CD4-positive, alpha-beta T cell treated with Interleukin-1 beta for 1 hour (primary cell): ENCODE data around the gene NUMA1.

Experiments
- DNase-seq, 2 donors: peaks; one replicate each; pipeline ENCODE4 v3.0.0-alpha.2; 2020 to 2022

The NUMA1 gene

DNA sequence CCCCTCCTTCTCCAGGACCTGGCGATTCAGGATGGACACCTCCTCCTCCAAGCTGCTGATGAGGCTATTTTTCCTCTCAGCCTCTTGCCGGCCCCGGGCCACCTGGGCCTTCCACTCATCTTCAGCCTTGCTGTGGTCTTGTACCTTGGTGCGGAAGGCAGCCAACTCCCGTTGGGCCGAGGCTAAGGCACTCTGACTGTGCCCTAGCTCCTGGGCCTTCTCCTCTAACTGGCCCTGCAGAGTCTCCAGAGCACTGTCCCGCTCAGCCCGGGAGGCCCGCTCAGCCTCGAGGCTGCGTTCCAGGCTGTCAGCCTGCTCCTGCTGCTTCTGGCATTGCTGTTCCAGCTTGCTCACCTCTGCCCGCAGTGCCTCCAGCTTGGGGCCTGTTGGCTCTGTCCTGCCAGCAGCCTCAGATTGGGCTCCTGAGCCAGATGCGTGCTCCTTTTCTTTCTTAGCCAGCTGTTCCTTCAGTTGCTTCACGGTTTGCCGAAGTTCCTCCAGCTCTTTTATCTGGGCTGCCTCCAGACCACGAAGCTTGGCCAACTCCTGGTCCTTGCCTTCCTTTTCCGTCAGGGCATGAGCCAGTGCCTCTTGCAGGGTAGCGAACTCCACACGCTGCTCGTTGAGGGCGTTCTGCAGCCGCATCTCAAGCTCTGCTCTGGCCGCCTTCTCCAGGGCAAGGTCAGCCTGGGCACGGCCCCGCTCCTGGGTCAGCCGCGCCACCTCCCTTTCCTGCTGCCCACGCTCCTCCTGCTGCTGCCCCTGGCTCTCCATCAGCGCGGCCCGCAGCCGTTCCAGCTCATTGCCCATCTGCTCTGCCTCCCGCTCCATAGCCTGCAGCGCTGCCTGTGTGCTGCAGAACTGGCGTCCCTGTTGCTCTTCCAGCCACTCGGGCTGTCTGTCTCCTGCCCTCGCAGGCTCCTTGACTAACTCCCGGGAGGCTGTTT lies 66.3 kb downstream of the NUMA1 start:
- DNase-seq = no peak

DNA sequence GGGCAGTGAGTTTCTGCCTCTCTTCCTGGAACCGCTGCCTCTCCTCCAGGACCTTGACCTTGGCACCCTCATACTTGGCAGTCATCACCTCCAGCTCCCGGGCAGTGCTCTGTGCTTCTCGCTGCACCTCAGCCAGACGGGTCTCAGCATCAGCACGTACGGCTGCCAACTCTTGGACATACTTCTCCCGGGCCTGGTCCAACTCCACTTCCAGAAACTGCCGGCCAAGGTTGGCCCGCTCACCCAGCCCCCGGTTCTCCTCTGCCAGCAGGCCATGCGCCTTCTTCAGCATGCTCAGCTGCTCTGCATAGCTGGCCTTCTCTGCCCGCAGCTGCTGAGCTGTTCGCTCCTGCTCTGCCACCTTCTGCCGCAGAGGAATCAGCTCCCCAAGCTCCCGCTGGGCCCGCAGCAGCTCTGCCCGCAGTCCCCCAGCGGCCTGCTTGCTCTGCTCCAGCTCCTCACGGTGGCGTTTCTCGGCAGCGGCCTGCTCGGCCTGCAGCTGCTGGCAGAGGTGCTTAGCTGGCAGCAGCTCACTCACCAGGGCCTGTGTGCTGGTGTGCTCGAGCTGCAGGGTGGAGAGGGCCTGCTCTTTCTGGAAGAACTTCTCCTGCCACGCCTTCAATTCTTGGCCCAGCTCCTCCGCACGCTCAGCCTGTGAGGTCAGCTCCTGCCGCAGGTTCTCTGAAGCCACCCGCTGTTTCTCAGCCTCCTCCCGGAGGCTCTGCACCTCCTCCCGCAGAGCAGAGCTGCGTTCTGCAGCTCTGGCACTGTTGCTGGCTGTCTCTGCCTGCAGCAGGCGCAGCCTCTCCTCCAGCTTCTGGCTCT lies 67.2 kb downstream of the NUMA1 start:
- no peak for DNase-seq

DNA sequence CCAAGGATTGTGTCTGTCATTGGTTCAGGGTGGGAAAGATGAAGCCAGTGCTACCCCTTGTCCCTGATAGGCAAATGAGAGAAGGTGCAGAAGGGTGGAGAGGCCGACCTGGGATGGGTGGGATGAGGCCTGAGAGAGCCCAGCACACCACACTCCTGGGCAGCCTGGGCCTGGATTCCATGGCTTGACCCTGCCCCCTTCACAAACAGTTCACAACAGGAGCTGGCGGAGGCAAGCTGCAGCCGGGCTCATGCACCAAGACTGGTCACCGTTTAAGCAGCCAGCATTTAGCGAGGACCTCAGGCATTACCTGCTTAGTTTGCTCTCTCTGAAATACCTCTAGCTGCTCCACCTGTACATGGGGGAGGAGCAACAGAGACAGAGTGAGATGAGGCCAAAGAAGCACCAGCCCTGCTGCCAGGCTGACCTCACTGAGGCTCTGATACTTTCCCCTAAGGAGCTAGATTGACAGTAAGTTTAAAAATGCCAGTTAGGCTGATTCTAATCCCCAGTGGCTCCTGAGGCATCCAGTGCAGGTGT lies 68.2 kb downstream of the NUMA1 start:
- DNase-seq = no peak

DNA sequence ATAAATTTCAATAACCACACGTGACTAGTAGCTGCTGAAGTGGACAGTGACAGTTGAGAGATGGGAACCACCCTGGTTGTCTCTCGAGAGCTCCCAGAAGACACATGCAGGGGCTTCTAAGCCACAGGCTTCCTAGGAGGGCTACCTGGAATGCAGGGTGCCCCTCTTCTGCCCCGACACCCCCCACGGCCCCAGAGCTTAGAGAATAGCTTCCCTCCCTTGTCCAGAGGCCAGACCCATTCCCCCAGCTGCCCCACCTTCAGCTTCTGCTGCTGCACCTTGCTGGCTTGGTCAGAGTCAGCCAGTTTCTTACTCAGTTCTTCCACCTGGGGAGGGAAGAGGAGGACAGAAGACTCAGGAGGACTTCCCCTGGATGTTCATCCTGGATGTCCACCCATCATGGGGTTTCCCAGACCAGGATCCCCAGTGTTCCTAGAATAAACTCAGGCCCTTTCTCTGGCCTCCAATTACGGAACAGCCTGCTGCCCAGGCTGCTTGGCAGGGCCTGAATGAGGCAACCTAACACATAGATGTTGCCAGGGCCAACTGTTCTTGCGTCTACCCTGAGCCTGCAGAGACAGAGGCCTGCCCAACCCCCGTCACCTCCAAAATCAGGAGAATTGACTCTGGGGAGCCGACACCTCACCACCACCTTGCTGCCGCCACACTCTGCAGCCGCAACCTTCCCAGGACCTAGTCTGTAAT lies 69.7 kb downstream of the NUMA1 start:
- no peak for DNase-seq

DNA sequence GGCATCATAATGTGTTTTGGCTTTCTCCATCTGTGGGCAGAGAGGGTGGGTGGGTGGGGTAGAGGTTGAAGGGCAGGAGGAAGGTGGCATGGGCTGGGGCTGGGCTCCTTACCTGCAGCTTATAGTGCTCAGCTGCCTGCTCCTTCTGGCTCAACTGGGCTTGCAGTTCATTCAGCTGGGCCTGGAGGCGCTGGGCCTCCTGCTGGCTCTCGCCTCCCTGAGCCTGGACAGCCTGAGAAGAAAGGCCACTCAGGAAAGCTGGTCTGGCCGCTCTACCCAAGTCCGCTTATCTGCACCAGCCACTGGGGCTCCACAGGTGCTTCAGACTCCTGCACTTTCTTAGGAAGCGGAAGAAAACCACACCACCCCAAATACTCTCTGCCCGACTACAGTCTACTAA lies 71.2 kb downstream of the NUMA1 start:
- DNase-seq = no peak

DNA sequence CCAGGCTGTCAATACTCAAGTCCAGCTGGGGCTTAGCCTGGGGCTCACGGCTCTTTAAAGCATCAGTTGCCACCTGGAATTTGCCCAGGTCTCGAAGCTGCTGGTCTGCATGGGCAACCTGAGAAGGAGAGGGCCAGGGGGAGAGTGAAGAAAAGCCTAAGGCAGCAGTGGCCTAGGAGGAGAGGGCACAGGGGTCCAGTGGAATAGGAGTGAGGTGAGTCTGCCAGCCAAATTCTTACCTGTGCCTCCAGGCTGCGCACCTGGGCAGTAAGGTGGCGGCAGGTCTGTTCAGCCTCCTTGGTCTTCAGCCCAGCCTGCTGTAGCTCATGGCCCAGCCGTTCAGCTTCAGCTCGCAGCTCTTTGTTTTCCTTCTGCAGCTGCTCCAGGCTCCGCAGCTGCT lies 71.6 kb downstream of the NUMA1 start:
- no peak for DNase-seq

DNA sequence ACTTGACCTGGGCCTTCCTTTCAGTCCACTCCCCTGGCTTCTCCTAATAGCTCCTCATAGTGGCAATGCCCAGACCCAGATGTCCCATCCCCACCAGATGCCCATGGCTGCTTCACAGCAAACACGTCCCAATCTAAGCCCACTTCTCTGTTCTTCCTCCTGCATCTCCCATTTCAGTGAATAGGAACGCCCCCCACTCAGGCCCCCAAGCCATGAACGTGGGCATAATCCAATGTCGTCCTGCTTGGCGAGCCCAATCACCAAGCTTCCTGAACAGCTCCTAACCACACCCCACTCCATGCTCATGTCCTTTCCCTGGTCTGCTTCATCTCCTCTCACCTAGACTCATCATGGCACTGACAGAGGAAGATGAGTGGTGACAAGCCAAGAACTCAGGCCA lies 72.8 kb downstream of the NUMA1 start:
- DNase-seq = no peak

DNA sequence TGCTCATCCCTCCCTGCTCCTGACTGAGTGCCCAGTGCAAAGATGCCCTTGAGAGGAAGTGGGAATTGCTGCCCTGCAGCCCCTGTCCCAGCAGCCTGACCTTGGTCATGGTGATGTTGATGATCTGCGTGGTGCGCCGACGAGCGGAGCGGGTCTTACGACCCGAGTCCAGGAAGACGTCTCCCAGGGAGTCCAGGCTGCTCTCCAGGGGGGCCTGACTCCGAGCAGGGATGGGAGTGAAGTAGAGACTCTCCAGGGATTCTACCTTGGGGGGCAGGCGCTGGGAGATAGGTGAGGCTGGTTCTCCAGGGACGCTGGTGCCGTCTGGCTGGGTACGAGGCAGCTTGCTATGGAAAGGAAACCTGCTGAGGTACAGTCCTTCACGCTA lies 73.3 kb downstream of the NUMA1 start:
- DNase-seq = no peak

DNA sequence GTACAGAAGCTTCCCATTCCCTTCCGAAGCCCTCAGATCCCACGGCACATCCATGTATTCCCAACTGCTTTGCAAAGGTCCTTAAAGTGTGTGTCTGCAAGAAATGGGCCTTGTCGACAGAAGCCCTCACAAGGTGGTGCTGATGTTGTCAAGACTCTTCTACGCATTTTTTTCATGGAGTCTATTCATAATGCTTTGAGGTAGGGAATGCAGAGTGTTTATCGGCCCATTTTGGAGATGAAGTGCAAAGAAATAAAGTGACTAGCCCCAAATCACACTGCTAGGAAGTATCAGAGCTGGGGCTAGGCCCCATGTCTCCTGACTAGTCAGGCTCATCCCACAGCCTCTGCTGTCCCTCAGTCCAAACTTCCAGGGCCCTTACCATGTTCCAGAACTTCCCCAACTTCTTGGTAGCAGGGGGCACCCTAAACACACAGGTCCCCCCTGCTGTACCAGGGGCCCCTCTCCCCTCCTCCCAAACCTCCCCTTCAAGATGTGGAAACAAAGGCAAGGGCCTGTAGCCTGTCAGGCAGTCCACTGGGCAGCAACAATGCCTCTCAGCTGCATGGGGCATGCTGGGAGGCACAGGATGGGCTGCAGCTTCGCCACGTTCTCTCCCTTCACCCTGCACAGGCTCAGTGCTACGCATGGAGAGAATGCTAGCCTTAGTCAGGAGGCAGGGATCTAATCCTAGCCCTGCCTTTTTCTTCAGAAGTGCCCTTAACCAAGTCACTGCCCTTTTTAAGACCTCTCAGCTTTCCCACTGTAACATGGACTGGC lies 73.8 kb downstream of the NUMA1 start:
- DNase-seq = no peak

DNA sequence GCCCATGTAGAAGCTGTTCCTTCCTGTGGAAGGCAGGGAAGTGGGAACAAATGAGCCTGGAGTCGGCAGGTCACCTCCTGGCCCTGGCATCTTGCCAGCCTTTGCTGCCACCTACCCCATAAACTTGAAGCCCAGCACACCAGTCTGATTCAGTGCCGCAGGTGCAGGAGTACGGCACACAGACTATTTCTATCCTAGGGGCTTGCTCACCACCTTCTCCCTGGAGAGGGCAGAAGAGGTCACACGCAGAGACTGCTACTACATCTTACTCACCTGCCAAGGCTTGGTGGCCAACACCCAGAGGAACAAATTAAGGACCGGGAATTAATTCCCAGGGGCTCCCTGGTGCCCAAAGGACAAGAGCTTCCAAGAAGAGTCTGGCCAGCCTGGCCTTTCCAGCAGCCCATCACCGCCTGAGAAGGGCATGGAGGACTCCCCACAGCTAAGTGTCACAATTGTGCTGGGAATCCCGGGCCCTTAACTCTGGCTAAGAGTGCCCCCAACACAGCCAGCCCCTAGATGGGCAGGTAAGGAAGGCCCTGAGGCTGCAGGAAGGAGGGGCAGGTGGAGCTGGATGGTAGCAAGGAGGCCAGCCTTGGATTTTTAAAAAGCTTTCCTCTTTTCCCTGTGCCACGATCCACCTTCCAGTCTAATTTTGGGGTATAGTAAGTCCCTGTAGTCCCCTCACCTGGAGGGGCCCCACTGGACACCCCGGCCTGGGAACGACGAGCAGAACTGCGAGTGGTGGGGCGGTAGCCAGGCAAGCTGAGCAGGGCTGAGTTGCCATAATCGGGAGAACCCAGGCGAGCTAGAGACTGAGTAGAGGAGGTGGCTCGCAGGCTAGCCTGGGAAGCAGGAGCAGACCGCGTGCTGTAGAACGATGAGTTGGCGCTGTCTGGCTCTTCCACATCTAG lies 74.7 kb downstream of the NUMA1 start:
- no peak for DNase-seq

DNA sequence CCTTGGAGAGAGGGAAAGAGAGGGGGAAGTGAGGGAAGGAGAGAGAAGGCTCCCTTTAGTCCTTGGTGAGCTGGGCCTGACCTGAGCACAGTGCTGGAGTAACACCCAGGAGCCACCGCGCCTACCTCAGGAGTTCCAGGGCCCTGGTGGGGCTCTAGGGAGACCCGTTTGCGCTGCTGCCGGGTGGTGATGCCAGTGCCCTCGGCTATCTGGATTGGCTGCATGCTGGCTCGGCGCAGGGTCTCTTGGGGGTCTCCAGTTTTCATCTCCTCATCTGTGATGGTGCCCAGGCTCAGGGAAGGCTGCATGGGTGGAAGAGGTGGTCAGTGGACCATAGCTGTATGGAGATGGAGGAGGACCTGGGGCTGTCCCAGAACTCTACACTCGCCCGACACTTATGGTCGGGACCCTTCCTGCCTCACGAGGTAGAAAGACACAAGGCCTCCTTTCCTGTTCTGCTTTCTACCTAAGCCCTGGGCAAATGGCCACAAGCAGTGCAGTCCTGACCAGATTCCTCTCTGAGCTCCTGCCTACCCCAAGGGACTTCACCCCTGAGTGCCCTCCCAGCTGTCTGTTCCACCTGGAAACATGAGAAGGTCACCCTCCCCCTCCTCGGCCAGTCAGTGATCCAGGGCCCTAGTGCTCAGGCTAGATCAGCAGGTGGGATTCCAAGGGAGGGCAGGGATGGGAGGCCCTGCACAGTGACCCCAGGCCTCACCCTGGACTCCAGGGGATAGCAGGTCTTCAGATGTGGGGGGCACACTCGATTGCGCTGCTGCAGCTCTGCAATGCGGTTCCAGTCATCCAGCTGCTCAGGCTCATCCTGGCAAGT lies 75.6 kb downstream of the NUMA1 start:
- DNase-seq = no peak

DNA sequence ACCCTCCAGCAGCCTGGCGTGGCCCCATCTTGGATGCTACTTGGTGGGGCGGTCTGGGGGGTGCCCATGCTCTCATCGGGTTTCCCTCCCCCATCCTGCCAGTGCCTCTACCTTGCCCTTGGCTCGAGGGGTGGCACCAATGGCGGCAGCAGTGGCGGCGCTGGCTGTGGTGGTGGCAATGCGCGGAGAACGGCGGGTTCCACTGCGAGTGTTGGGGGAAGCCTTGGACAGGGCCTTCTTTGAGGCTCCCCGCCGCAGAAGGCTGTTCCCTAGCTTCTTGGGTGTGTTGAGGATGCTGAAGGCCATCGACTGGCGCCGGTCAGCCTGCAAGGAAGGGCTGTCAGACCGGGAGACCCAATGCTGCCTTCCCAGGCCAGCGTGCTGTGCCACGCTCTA lies 76.6 kb downstream of the NUMA1 start:
- DNase-seq = no peak

DNA sequence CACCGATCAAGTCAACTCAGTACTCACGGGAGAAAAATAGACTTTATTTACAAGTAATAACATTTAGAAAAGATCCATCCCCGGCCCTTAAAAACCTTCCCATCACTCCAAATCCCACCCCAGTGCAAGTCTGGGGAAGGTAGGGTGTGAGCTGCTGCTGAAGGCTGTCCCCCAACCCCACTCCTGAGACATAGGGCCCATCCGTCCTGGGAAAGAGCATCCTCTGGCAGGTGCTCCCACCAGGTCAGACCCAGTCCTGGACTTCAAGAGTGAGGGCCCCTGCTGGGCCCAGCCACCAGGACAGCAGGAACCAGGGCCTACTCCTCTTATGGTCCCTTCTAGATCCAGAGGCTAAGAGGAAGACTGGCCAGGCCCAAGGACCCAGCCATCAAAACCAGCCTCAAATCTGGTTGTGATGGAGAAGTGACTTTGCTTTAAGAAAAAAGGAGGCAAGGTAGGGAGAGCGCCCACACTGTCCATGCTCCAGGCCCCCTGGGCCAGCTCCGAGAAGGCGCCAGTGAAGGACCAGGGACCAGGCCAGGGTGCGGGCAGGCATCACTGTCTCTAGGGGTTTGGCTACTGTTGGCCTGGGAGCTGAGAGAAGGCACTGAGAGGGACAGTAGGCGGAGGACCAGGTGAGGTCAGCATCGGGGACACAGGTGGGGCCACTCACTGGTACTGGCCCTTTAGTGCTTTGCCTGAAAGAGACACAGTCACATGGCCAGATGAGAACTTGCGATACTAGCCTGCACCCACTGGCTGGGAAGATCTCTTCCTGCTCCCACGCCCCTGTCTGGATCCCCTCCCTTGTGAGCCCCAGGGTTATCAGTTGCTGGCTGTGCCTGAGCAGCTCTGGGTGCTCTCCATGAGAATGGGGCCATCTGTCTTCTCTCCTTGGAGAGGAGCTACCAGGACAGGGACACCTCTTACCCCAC lies 77.2 kb downstream of the NUMA1 start:
- no peak for DNase-seq

DNA sequence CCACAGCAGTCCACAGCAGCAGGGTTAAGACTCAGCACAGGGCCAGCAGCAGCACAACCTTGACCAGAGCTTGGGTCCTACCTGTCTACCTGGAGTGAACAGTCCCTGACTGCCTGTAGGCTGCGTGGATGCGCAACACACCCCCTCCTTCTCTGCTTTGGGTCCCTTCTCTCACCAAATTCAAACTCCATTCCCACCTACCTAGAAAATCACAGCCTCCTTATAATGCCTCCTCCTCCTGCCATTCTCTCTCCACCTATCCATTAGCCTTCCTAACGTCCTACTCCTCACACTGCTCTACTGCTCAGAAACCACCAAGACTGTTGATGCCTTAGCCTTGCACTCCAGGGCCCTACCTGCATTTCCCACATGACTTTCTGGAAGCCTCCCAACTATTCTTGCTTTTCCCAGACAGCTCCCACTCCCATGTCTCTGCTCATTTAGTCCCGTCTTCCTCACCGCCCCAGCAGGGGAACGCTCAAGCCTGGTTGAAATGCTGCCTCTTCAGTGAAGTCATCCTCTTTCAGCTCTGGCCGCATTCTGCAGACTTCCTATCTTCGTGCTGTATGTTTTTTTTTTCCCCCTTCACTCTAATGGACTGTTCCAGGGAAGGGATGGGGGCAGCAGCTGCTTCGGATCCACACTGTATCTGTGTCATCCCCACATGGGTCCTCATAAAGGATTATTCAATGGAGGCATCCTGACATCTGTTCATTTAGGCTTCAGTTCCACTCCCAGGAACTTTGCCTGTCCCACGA lies 78.3 kb downstream of the NUMA1 start:
- DNase-seq = no peak

DNA sequence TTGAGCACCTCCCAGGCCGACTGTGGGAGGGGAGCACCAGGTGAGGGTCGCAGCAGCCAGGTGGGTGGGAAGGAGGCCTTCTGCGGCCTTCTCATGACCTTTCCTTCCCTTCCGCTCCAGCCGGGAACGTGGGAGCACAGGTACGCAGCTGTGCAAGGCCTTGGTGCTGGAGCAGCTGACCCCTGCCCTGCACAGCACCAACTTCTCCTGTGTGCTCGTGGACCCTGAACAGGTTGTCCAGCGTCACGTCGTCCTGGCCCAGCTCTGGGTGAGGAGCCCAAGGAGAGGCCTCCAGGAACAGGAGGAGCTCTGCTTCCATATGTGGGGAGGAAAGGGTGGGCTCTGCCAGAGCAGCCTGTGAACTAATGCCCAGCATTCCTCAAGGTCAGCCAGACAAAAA lies 79.1 kb downstream of the NUMA1 start:
- DNase-seq = no peak

DNA sequence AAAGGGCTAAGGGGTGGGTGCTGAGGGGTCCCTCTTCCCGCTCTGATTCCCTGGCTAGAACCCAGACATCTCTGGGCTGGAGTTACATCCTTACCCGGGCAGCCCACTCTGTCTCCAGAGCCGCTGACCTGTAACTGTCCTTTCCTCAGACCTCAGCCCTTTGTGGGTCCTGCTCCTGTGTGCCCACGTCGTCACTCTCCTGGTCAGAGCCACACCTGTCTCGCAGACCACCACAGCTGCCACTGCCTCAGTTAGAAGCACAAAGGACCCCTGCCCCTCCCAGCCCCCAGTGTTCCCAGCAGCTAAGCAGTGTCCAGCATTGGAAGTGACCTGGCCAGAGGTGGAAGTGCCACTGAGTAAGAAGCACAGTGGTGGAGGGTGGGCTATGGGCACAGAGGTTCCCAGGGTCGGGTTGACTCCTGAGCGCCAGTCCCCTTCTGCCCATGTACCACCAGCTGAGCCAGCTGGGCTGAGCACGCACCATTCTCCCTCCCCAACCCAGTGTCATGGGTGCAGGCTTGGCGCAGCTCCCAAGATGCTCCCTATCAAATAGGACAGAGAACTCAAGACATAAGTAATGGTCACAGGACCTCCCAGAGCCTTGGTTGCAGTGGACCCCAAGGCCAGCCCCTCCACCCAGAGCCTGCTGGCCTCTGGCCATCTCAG lies 80.0 kb downstream of the NUMA1 start:
- DNase-seq = no peak

DNA sequence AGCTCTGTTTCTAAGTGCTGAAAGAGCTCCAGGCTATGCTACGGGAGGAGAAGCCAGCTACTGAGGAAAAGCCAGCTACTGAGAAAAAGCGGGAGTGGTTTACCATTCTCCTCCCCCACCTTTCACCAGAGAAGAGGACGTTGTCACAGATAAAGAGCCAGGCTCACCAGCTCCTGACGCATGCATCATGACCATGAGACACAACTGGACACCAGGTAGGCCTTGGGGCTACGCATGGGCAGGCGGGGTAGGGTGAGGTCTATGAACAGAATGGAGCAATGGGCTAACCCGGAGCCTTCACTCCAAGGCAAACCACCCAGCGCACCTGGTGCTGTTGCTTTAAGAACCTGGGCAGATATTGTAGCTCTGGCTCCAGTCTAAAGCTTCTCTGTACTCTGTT lies 80.5 kb downstream of the NUMA1 start:
- no peak for DNase-seq

DNA sequence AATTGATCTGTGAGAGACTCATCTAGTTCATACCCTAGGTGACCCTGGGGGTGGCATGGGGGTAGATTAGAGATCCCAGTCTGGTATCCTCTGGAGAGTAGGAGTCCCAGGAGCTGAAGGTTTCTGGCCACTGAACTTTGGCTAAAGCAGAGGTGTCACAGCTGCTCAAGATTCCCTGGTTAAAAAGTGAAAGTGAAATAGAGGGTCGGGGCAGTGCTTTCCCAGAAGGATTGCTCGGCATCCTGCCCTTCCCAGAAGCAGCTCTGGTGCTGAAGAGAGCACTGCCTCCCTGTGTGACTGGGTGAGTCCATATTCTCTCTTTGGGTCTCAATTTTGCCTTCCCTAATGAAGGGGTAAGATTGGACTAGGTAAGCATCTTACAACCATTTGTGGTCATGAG lies 81.0 kb downstream of the NUMA1 start:
- DNase-seq = no peak
